ENCODE data around the gene FAM53A.
"Not testable (repeated sequence)": the region's sequence is repeated elsewhere in the genome, so short reads cannot be mapped to it uniquely, and the experiment has no call there.

Gene FAM53A

DNA sequence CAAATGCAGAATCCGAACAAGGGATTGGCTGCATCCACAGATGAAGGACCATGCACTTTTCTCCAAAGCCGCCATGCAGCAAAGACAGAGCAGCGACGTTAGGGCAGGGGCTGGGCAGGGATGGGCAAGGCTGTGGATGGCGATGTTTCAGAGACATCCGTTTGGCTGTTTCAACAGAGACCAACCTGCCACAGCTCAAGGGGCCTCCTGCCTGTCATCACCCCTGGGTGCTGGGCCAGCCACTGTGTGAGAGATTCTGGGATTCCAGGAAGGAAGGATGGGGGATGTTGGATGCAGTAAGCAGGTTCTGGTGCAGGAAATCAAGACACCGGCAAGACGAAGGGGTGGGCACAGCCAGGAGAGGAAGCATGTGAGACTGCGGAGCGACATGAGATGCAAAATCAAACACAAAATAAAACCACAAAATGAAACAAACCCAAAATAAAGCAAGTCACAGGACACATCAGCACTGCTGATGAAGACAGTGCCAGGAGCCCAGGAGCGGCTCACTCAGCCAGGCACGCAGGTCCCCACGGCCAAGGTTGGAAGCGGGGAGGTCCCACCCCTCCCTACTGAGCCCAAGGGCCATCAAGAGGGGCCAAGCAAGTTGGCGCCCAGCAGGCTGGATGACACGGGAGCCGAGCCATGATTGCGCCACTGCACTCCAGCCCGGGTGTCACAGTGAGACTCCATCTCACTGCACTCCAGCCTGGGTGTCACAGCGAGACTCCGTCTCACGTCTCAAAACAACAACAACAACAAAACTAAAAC is 68.1 kb downstream of the FAM53A start:
- no peak for DNase-seq

DNA sequence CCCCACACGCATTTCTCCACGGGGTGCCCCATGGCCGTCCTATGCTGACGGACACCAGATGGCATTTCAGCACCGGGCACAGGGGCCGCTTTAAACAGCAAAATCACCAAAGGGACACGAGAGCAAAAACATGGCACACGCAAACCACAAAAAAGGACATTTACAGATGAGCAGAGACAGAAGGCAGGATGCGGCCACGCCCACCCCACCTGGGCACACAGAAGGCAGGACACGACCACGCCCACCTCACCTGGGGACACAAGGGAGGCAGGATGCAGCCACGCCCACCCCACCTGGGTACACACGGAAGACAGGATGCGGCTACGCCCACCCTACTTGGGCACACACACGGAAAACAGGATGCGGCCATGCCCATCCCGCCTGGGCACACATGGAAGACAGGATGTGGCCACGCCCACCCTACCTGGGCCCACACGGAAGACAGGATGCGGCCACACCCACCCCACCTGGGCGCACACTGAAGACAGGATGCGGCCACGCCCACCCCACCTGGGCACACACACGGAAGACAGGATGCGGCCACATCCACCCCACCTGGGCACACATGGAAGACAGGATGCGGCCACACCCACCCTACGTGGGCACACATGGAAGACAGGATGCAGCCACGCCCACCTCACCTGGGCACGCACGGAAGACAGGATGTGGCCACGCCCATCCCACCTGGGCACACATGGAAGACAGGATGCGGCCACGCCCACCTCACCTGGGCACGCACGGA is 69.1 kb downstream of the FAM53A start:
- DNase-seq, result no peak

DNA sequence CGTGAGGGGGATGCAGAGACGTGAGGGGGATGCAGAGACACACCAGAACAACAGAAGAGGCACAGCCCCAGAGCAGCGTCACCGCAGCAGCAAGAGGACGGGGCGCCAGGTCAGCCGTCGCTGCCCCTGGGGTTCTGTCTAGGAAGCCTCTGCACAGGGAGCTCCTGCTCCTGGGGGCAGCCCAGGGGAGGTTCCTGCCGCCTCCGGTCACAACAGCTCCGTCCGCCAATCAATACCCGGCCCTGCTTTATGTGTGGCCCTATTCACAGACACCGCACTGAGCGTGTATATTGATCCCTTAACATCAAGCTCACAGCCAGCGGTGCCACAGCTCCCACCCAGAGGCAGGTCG is 69.6 kb downstream of the FAM53A start:
- DNase-seq, result no peak

DNA sequence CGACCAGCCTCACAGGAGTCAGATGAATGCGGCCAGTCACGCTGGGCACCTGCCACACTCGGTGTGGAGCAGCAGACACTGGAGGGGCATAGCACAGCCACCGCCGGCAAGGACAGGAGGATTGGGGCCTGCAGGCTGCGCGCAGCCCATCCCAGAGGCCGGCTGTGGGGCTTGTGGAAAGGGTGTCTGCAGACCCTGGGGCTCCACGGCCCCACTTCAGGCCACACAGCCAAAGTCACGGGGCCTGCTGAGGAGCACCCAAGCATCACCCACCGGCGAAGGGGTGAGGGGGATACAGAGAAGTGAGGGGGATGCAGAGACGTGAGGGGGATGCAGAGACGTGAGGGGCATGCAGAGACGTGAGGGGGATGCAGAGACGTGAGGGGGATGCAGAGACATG is 70.1 kb downstream of the FAM53A start:
- no peak for DNase-seq

DNA sequence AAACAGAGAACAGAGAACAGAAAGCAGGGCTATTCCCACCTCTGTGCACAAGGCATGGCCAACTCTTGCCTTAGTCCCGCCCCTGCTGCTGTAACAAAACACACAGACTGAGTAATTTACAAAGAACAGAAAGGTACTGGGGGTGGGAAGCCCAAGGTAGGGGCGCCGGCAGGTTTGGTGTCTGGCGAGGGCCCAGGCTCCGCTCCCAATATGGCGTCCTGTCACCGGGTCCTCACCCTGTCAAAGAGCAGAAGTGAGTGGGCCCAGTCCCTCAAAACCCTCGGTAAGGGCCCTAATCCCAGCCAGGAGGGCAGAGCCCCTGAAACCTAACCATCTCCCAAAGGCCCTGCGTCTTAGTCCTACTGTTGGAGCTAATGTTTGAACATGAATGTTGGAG is 71.0 kb downstream of the FAM53A start:
- no peak for DNase-seq

DNA sequence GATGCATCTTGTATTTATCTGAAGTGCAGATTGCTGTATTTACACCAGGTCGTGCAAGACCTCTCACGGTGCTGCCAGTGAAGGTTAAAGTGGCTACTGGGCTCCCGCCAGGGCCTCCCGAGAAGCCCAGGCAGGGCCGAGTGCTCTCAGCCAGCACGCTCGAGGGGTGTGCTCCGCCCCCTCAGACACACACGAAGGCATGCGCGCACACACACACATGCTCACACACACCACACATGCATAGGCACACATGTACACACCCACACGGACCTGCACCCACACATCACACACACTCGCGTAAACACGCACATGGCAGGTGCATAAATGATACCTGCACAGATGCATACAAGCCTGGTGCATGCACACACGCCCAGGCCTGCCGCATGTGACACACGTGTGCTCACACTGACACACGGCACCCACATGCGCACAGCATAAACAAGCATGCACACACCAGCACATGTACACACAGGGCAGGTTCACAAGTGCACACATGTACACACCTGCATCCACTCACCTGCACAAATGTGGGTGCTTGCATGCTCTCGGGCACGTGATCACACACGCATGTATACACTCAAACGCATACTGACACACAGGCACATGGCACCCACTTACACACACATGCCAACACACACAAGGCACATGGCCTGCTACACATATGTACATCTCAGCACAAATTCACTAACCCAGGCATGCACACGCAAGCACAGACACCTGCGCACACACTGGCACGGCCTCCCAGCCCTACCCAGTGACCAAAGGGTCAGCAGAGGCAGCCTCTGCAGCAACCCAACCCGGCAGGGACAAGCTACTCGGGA is 71.6 kb downstream of the FAM53A start:
- DNase-seq, result no peak

DNA sequence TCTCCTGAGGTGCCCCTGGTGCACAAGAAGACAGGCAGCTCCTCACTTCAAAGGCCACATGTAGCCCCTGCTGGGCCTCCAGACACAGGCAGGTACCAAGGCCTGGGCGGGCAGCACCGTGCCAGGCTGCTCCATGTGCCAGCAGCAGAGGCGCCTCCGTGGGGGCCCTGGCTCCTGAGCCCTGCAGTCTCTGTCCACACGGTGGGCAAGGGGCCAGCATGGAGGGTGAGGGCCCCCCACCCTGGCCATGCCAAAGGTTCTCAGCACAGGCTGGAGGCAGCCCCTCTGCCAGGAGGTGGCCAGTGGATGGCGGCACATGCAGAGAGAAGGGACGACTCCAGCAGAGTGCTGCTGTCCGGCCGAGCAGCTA is 72.6 kb downstream of the FAM53A start:
- no peak for DNase-seq

DNA sequence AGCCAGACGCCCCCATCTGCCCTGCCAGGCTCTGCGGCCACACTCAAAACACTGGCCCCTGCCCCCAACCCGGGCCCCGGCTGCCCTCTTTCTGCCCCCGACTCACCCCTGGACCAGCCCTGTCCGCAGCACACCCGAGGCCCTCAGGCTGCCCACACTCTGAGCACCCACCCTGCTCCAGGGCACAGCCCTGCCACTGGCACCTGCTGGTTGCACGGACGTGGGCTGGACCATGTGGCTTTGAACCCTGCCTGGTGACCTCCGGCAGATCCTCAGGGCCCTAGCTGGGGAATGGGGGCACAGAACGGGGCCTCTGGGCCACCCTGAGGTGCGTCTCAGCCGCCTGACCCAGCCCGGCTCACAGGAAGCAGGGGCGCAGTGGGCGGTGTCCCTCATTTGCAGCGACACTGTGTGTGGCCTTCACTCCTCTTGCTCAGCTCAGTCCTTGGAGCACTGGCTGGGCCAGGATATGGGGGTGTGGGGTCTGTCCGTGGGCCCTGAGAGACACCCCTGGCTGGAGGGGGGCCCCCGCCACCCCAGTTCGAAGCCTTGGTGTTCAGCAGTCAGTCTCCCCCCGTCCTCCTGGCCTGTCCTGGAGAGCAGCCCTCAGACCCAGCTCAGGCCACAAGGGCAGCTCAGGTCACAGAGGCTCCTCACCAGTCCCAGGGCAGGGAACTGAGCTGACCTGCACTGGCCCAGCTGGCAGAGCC is 73.2 kb downstream of the FAM53A start:
- no peak for DNase-seq

DNA sequence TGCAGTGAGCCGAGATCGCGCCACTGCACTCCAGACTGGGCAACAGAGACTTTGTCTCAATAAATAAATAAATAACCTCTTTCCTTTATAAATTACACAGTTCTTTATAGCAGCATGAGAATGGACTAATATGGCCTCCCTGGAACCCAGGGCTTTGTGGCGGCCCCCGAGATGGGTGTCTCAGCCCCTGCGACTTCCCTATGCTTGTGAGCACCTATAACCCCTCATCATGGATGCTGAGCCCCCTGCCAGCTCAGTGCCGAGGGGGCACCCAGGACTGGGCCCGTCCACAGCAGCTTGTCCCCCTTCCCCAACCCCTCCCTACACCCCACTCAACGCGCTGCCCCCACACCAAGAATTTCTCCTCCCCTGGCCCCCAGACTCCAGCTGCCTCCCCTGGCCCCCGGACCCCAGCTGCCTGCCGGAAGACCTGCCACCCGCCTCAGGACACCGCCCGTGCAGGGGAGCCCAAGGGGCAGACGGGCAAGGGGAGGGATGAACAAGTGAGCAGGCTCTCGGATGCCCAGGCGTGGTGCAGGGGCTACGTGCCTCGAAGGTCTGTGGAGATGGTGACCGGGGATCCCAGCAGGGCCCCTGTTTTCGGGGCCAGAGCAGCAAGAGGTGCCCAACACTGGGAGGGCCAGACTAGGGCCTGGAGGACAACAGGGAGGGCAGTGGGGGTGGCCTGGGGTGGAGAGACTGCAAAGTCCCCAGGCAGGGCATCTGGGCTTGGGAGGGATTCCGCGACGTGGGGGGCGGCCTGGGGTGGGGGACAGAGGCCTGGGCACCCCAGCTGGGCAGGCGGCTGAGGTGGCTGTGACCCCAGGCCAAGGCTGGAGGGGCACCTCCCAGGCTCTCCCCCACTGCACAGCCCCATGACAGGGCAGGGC is 74.0 kb downstream of the FAM53A start:
- no peak for DNase-seq

DNA sequence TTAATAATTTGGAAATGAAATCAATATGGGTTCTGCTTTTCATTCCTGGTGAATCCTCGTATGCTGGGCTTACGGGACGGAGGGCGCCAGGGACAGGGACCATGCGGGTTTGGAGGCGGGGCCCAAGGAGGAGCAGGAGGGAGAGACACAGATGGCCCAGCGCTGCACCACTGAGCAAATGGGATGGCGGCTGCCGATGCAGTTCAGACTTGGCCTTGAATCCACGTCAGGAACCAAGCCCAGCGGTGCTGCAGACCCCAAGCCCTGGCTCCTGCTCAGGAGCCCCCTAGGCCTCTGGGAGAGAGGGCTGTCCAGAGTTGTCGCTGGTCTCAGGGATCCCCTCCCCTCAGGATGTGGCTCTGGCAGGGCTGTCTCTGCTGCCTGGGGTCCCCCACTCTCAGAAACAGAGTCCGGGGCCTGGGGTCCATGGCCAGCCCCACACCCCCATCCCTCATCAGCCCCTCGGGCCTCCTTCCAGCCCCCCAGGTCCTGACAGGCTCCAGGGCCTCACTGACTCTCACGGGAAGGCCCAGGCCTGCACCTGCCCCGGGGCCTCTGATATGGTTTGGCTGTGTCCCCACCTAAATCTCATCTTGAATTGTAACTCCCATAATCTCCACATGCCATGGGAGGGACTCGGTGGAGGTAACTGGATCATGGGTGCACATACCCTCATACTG is 75.2 kb downstream of the FAM53A start:
- no peak for DNase-seq

DNA sequence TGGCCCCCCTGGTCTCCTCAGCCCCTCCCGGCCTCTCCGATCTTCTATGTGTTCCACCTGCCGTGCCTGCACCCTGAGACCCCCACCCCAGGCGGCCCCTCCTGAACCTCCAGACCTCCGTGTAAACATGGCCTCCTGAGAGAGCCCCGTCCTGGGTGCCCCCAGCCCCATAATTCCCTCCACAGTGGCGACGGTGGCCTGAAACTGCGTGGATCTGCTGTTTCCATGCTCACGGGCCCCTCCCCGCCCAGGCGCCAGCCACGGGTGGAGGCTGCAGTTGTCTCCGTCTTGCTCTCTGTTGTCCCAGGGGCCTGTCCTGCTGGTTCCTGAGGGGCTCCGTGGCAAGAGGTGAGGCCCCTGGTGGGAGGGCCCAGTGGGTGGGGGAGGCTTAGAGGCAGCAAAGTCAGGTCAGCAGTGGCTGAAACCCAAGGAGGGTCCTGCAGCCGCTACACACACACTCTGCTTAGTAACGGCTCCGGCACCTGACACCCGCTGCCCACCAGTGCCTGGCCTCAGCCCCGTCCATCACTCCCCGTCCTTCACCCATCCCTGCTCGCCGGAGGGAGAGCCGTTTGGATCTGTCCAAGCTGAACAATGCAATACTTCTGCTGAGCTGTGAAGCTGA is 75.8 kb downstream of the FAM53A start:
- no peak for DNase-seq

DNA sequence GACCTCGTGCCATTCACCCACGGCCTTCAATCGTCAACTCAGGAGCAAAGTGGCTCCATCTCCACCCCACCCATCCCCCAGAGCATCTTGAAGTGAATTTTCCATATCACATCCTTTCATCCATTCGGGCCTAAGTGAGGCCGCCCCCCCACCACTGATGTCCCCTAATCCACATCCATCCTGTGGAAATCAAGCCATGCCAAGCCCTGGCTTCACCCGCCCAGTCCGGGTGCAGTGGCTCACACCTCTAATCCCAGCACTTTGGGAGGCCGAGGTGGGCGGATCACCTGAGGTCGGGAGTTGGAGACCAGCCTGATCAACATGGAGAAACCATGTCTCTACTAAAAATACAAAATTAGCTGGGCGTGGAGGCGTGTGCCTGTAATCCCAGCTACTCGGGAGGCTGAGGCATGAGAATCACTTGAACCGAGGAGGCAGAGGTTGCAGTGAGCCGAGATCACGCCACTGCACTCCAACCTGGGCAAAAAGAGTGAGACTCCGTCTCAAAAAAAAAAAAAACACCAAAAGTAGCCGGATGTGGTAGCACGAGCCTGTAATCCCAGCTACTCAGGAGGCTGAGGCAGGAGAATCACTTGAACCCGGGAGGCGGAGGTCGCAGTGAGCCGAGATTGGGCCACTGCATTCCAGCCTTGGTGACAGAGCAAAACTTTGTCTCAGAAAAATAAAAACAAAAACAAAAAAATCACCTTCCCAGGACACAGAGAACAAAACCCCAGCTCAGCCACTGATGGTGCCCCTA is 76.5 kb downstream of the FAM53A start:
- not testable (repeated sequence) for DNase-seq

DNA sequence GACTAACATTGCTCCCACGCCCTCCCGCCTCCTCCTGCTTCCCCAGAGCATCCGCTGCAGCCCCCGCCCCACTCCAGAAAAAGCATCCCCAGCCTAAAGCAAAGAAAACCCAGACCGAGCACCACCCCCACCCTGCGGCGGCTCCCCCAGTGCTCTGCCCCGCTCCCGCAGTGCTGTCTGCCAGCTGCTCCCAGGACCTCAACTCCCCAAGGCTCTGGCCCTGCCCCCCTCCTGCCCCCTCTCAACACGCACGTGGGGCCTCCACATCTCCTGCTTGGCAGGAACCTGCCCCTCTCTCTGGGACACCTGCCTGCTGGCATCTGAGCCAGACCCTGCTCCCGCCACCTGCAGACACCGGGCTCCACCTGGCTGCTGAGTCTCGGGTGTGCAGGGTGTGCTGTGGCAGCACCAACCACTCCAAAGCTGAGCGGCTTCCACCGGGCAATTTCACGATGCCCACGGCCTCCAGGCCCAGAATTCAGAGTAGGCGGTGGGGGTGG is 79.4 kb downstream of the FAM53A start:
- no peak for DNase-seq

DNA sequence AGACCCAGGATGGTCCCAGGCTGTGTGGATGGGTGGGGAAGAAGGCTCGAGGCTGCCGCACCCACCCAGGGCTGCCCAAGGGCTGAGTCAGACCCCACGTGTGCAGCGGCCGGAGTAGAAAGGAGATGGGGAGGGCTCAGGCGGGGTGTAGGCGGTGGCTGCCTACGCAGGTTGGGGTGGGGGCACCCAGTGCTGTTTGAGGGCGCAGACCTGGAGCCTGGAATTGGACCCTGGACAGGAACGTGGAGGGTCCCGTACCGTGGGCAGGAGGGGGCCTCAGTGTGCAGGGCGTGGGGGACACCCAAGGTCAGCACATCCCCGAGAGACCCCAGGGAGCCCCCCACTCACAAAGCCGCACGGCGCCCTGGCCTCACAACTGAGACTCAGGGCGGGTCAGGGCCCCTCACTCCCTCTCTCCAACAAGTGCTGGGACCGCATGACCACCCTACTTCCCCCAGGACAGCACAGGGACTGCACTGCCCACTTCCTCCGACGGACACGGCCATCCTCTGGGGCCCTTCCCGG is 79.9 kb downstream of the FAM53A start:
- DNase-seq, result no peak

DNA sequence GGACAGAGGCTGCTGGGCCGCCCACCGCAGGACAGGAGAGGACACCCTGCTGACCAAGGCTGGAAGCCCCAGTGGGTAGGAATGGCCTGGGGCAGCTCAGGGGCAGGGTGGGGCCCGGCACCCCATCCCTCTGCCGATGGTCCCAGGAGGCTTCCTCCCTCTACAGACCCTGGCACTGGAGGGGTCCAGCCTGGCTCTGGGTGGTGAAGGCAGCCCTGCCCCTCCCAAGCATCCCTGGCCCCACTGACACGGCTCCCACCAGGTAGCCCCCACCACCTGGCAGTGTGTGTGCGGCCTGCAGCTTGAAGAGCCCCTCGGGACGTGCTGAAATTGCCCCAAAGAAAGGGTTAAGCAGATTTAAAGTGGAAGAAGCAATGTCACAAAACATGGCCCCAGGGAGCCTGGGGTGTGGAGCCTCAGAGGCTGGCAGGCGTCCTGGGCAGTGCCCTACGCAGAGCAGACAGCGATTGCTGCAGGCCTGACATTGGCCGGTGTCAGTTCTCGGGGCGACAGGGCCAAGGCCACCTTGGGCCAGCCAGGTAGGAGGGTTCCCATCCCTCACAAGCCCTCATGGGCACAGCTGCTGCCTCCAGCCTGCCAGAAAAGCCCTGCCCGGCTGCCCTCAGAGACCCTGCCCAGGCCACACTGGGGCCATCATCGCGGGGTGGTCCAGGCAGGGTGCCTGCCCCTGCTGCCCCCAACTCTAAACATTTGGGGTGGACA is 80.5 kb downstream of the FAM53A start:
- DNase-seq, result no peak

DNA sequence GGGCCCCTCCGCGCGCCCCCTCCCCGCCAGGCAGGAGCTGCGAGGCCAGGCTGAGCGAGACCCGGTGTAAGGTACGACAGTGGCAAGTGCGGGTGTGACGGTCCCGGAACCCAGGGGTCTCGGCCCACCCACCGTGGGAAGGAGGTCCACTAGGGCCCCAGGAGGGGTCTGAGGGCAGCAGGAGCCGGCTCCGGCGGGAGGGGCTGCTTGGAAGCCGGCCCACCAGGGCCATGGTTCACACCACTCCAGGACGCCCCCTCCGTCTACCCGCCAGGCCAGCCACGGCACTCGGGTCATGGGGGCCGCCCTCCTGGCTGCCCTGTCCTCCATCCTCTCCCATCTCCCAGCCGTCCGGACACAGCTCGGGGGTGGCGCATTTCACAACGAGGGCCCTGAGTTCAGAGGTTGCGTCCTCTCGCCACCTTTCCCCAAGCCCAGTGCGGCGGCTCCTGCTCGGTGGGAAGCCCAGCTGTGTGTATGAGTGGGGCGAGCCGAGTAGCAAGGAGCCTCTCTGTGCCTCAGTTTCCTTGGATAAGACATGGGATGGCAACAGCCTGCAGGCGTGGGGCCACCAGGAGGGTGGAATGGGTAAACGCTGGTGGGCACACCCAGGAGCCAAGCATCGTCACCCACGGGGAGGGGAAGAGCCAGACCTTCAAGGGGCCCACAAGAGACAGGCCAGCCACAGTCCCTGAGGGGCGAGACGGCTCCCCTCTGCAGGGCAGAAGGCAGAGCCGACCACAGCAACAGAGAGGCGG is 81.3 kb downstream of the FAM53A start:
- DNase-seq, result no peak

DNA sequence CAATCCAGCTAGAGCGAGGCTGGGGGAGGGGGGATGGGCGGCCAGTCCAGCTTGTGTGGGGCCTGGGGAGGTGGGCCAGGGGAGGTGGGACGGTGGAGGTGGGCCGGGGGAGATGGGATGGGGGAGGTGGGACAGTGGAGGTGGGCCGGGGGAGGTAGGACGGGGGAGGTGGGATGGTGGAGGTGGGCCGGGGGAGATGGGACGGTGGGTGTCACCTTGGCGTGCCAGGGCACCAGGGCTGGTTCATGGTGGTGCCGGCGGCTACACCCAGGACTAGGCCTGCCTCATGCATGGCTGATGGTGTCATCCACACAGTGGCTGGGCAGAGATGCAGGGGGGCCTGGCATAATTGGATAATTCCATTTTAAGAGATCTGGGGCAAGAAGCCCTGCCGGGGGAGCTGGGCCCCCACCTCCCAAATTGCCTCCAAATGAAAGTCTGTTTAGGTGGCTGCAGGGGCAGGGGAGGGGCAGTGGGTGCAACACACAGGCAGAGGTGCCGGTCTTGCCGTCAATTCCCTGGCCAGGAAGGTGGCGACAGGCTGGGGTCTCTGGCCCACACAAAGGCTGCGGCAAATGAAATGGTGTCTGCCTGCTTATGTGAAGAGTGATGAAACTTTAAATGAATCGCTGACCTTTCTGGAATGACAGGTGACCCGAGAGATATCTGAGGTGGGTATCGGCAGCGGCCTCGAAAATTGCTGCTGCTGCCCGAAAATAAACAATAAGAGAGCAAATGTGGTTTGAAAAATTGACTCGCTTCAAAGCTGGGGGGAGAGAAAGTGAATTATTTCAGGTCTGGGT is 82.1 kb downstream of the FAM53A start:
- no peak for DNase-seq

DNA sequence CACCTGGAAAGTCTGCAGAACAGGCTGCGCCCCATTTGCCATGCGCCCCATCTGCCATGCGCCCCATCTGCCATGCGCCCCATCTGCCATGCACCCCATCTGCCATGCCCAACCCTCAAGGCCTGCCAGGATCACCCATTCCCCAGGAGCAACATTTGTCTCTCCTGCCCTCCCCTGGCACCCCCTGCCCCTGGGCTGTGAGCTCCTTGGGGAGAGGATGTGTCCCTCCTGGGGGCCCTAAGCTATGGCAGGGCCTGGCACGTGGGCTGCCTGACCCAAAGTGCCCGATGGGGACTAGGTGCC is 82.6 kb downstream of the FAM53A start:
- DNase-seq, result no peak
